Effector CD8-positive, alpha-beta T cell (primary cell): ENCODE measurements around the gene GPSM3.
"Not testable (repeated sequence)": the region's sequence is repeated elsewhere in the genome, so short reads cannot be mapped to it uniquely, and the experiment has no call there.

Experiments
- DNase-seq: peaks from one replicate; lab custom pipeline; 2025; lab: John Stamatoyannopoulos, UW

GPSM3 gene

GRCh38 chr6:32149932-32150870 is 42.2 kb downstream of the GPSM3 start:
- no peak for DNase-seq

- no peak for DNase-seq
Measured at GRCh38 chr6:32149092-32149755, 43.2 kb downstream of the GPSM3 start.

GRCh38 chr6:32148289-32149091 is 44.0 kb downstream of the GPSM3 start:
- peak; percentile 67 for DNase-seq

GRCh38 chr6:32147401-32148132 is 44.9 kb downstream of the GPSM3 start:
- DNase-seq: no peak

GRCh38 chr6:32146687-32147086 is 45.8 kb downstream of the GPSM3 start:
- DNase-seq: no peak

- DNase-seq: no peak
Measured at GRCh38 chr6:32146287-32146686, 46.2 kb downstream of the GPSM3 start.

GRCh38 chr6:32144238-32144637 is 48.2 kb downstream of the GPSM3 start:
- not testable (repeated sequence) for DNase-seq
